ENCODE measurements around the gene LDLRAD4. TPM values are rescaled to one million over a fixed set of nuclear protein-coding genes. Genes with fewer than 3 reads are reported as not detected.

The LDLRAD4 gene
- total and polyA plus RNA-seq, 2 donors, result 46.9 to 80.0 TPM

DNA sequence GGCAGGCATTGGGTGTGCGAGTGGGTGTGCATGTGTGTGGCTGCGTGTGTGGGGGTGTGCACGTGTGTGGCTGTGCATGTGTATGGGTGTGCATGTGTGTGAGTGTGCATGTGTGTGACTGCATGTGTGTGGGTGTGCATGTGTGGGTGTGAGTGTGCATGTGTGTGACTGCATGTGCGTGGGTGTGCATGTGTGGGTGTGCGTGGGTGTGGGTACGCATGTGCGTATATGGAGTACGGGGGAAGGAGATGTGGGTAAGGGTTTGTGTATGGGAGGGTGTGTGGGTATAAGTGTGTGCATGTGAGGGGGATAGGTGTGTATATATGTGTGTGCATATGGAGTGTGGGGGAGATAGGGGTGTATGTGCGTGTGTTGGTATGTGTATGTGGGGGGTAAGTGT lies 371.4 kb downstream of the LDLRAD4 start:
- DNase-seq (ENCODE audit: low read depth in 6 of 9, low spot score in 9 of 9), result no peak
- H3K4me1 ChIP-seq (ENCODE audit: control insufficient read depth in 2 of 2, insufficient read depth in 2 of 2, low read length in 2 of 2), result peaks cover 11 to 26% of the 10 kb centered on the region in 2 donors
- 88% methylated on average over 9 of the region's 9 CpGs for WGBS
- H3K9me3 ChIP-seq (ENCODE audit: control insufficient read depth in 2 of 2, insufficient read depth in 1 of 2, low read length in 1 of 2), result peaks cover 0 to 4% of the 10 kb centered on the region in 2 donors
- no peak overlapping the region for H3K4me3 ChIP-seq (ENCODE audit: low read length in 2 of 2)
- H3K36me3 ChIP-seq (ENCODE audit: control insufficient read depth in 2 of 2, insufficient read depth in 2 of 2, low read length in 1 of 2), result peaks cover 7 to 13% of the 10 kb centered on the region in 2 donors
- no peak overlapping the region for H3K27ac ChIP-seq (ENCODE audit: low read depth in 1 of 2, low read length in 1 of 2)
- H3K27me3 ChIP-seq (ENCODE audit: control insufficient read depth in 2 of 2, insufficient read depth in 1 of 2, low read length in 1 of 2), result no peaks in the 10 kb centered on the region

DNA sequence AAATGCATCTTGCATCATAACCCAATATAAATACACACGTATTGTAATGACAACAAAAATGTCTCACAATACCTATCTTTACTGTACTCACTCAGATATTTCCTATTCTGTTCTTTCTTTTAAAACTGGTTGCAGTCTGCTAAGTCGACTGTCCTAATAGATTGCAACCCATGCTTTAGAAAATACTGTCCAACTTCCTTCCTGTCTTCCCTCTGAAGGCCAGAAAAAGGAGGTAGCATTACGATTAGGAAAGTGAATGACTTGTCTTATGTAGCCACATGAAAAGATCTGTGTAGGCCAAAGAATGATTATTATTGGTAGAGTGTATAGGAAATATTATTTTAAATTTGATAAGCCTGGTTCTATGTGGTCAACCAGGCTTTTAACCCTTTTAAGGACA lies 373.7 kb downstream of the LDLRAD4 start:
- Histone ChIP-seq H3K27me3 (ENCODE audit: control insufficient read depth in 2 of 2, insufficient read depth in 1 of 2, low read length in 1 of 2) (no peaks in the 10 kb centered on the region), H3K36me3 (ENCODE audit: control insufficient read depth in 2 of 2, insufficient read depth in 2 of 2, low read length in 1 of 2) (peaks cover 3 to 11% of the 10 kb centered on the region in 2 donors), H3K4me3 (ENCODE audit: low read length in 2 of 2) (no peak overlapping the region), H3K9me3 (ENCODE audit: control insufficient read depth in 2 of 2, insufficient read depth in 1 of 2, low read length in 1 of 2) (peaks cover 0 to 5% of the 10 kb centered on the region in 2 donors), H3K27ac (ENCODE audit: low read depth in 1 of 2, low read length in 1 of 2) (no peak overlapping the region), H3K4me1 (ENCODE audit: control insufficient read depth in 2 of 2, insufficient read depth in 2 of 2, low read length in 2 of 2) (peaks cover 11 to 26% of the 10 kb centered on the region in 2 donors)
- DNase-seq (ENCODE audit: low read depth in 6 of 9, low spot score in 9 of 9), result no peak
- 37% methylated on average over 3 of the region's 3 CpGs for WGBS

DNA sequence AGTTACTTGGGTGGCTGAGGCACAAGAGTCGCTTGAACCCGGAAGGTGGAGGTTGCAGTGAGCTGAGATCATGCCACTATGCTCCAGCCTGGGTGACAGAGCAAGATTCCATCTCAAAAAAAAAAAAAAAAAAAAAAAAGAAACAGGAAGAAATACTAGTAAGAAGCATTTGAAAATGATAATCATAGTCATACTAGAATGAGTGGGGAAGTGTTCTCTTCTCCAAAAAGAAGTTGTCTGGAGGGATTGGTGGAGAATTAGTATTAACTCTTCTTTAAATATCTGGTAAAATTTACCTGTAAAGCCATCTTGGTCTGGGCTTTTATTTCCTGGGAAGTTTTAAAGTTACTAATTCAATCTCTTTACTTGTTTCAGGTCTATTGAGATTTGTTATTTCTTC lies 376.0 kb downstream of the LDLRAD4 start:
- DNase-seq (ENCODE audit: low read depth in 6 of 9, low spot score in 9 of 9), result no peak
- Histone ChIP-seq H3K27ac (ENCODE audit: low read depth in 1 of 2, low read length in 1 of 2) (no peak overlapping the region), H3K36me3 (ENCODE audit: control insufficient read depth in 2 of 2, insufficient read depth in 2 of 2, low read length in 1 of 2) (peaks cover 7 to 14% of the 10 kb centered on the region in 2 donors), H3K9me3 (ENCODE audit: control insufficient read depth in 2 of 2, insufficient read depth in 1 of 2, low read length in 1 of 2) (peaks cover 0 to 10% of the 10 kb centered on the region in 2 donors), H3K4me3 (ENCODE audit: low read length in 2 of 2) (no peak overlapping the region), H3K27me3 (ENCODE audit: control insufficient read depth in 2 of 2, insufficient read depth in 1 of 2, low read length in 1 of 2) (no peaks in the 10 kb centered on the region), H3K4me1 (ENCODE audit: control insufficient read depth in 2 of 2, insufficient read depth in 2 of 2, low read length in 2 of 2) (peaks cover 11 to 22% of the 10 kb centered on the region in 2 donors)
- 97% methylated on average over 2 of the region's 2 CpGs for WGBS

GRCh38 chr18:13597068-13597467 lies 378.5 kb downstream of the LDLRAD4 start:
- Histone ChIP-seq H3K27me3 (ENCODE audit: control insufficient read depth in 2 of 2, insufficient read depth in 1 of 2, low read length in 1 of 2) (no peaks in the 10 kb centered on the region), H3K36me3 (ENCODE audit: control insufficient read depth in 2 of 2, insufficient read depth in 2 of 2, low read length in 1 of 2) (peaks cover 11% of the 10 kb centered on the region in 2 donors), H3K4me1 (ENCODE audit: control insufficient read depth in 2 of 2, insufficient read depth in 2 of 2, low read length in 2 of 2) (peaks cover 0 to 7% of the 10 kb centered on the region in 2 donors), H3K9me3 (ENCODE audit: control insufficient read depth in 2 of 2, insufficient read depth in 1 of 2, low read length in 1 of 2) (peaks cover 0 to 9% of the 10 kb centered on the region in 2 donors), H3K4me3 (ENCODE audit: low read length in 2 of 2) (no peak overlapping the region), H3K27ac (ENCODE audit: low read depth in 1 of 2, low read length in 1 of 2) (no peak overlapping the region)
- DNase-seq (ENCODE audit: low read depth in 6 of 9, low spot score in 9 of 9), result no peak

- Histone ChIP-seq H3K4me3 (ENCODE audit: low read length in 2 of 2) (no peak overlapping the region), H3K4me1 (ENCODE audit: control insufficient read depth in 2 of 2, insufficient read depth in 2 of 2, low read length in 2 of 2) (peaks cover 0 to 13% of the 10 kb centered on the region in 2 donors), H3K36me3 (ENCODE audit: control insufficient read depth in 2 of 2, insufficient read depth in 2 of 2, low read length in 1 of 2) (peaks cover 7 to 11% of the 10 kb centered on the region in 2 donors), H3K9me3 (ENCODE audit: control insufficient read depth in 2 of 2, insufficient read depth in 1 of 2, low read length in 1 of 2) (peaks cover 0 to 9% of the 10 kb centered on the region in 2 donors), H3K27ac (ENCODE audit: low read depth in 1 of 2, low read length in 1 of 2) (no peak overlapping the region), H3K27me3 (ENCODE audit: control insufficient read depth in 2 of 2, insufficient read depth in 1 of 2, low read length in 1 of 2) (no peaks in the 10 kb centered on the region)
- over 99% methylated on average over 2 of the region's 2 CpGs for WGBS
- DNase-seq (ENCODE audit: low read depth in 6 of 9, low spot score in 9 of 9), result no peak
Measured at GRCh38 chr18:13598591-13598990, 380.0 kb downstream of the LDLRAD4 start.

DNA sequence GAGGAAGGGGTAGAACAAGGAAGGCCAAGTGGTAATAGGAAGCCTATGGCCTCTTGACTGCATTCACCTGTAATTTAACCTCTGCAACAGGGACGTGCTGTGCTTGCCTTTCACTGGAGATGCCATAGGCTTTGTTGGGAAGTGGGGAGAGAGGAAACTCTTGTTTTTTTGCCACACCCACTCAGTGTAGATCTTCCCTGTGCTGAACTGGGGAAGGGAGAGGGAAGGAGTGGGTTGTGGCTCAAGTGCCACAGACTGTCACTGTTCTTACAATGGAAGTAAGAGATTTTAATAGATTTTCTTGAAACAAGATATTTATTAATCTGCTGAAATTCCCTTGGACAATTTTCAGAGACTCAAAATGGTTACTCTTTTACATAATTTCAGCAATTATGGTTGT lies 380.5 kb downstream of the LDLRAD4 start:
- H3K4me1 ChIP-seq (ENCODE audit: control insufficient read depth in 2 of 2, insufficient read depth in 2 of 2, low read length in 2 of 2), result peaks cover 0 to 13% of the 10 kb centered on the region in 2 donors
- no peak for DNase-seq (ENCODE audit: low read depth in 6 of 9, low spot score in 9 of 9)
- H3K9me3 ChIP-seq (ENCODE audit: control insufficient read depth in 2 of 2, insufficient read depth in 1 of 2, low read length in 1 of 2), result peaks cover 0 to 9% of the 10 kb centered on the region in 2 donors
- H3K36me3 ChIP-seq (ENCODE audit: control insufficient read depth in 2 of 2, insufficient read depth in 2 of 2, low read length in 1 of 2), result peaks cover 4 to 12% of the 10 kb centered on the region in 2 donors
- H3K27me3 ChIP-seq (ENCODE audit: control insufficient read depth in 2 of 2, insufficient read depth in 1 of 2, low read length in 1 of 2), result no peaks in the 10 kb centered on the region
- no peak overlapping the region for H3K27ac ChIP-seq (ENCODE audit: low read depth in 1 of 2, low read length in 1 of 2)
- H3K4me3 ChIP-seq (ENCODE audit: low read length in 2 of 2), result no peak overlapping the region
- 92% methylated on average over 1 of the region's 1 CpG for WGBS

DNA sequence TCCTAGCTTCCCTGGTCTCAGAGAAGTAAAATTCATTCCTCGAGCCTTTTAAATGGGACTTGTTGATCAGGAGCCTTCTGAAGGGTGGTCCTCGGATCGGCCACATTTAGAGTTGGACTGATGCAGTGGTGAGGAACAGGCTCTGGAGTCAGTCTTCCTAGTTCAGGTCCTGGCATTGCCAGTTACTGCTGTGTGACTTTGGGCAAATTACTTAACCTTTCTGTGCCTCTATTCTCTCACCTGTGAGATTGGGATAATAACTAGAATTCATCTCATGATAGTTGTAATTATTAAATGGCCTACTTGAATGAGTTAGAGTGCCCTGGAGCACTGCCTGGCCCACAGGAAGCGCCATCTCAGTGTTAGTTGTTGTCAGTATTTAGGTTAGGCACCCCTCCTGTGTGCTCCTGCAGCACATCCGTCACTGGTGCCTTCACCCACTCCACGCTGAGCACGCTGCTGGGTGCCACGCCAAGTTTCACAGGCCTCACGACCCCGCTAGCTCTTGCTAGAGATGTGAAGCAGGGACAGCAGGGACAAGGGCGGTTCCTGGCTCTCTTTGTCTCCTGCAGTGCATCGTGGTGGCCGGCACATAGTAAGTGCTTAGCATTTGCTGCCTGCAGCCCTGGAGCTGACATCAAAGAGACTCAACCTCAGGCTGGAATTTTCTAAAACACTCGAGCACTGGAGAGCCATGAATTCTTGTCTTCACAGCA lies 384.9 kb downstream of the LDLRAD4 start:
- no peak for DNase-seq (ENCODE audit: low read depth in 6 of 9, low spot score in 9 of 9)
- Histone ChIP-seq H3K4me3 (ENCODE audit: low read length in 2 of 2) (no peak overlapping the region), H3K4me1 (ENCODE audit: control insufficient read depth in 2 of 2, insufficient read depth in 2 of 2, low read length in 2 of 2) (peaks cover 14 to 36% of the 10 kb centered on the region in 2 donors), H3K27ac (ENCODE audit: low read depth in 1 of 2, low read length in 1 of 2) (no peak overlapping the region), H3K36me3 (ENCODE audit: control insufficient read depth in 2 of 2, insufficient read depth in 2 of 2, low read length in 1 of 2) (peaks cover 7 to 10% of the 10 kb centered on the region in 2 donors), H3K27me3 (ENCODE audit: control insufficient read depth in 2 of 2, insufficient read depth in 1 of 2, low read length in 1 of 2) (no peaks in the 10 kb centered on the region), H3K9me3 (ENCODE audit: control insufficient read depth in 2 of 2, insufficient read depth in 1 of 2, low read length in 1 of 2) (peaks cover 0 to 6% of the 10 kb centered on the region in 2 donors)
- 95% methylated on average over 14 of the region's 14 CpGs for WGBS

DNA sequence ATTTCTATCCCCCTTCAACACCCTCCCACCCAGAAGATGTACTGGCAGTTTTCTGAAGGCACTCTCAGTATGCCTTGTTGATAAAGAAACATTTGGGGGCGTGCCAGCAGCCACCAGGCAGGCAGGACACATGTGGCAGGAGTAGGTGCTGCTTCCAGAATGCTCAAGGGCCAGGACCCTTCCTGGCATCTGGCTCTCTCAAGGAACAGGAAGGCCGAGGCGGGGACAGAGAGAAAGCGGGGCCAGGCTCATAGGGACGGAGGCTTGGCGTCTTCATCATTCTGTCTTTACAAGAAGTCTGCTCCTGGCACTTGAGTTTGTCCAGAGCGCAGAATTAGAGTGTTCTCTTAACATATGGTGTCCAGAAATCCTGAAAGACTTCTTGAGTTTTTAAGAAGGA lies 386.2 kb downstream of the LDLRAD4 start:
- Histone ChIP-seq H3K4me1 (ENCODE audit: control insufficient read depth in 2 of 2, insufficient read depth in 2 of 2, low read length in 2 of 2) (peaks cover 24 to 49% of the 10 kb centered on the region in 2 donors), H3K4me3 (ENCODE audit: low read length in 2 of 2) (no peak overlapping the region), H3K36me3 (ENCODE audit: control insufficient read depth in 2 of 2, insufficient read depth in 2 of 2, low read length in 1 of 2) (peaks cover 5 to 8% of the 10 kb centered on the region in 2 donors), H3K27ac (ENCODE audit: low read depth in 1 of 2, low read length in 1 of 2) (no peak overlapping the region), H3K27me3 (ENCODE audit: control insufficient read depth in 2 of 2, insufficient read depth in 1 of 2, low read length in 1 of 2) (no peaks in the 10 kb centered on the region), H3K9me3 (ENCODE audit: control insufficient read depth in 2 of 2, insufficient read depth in 1 of 2, low read length in 1 of 2) (no peaks in the 10 kb centered on the region)
- DNase-seq (ENCODE audit: low read depth in 6 of 9, low spot score in 9 of 9), result no peak
- WGBS, result 95% methylated on average over 7 of the region's 7 CpGs

GRCh38 chr18:13605477-13605876 lies 386.9 kb downstream of the LDLRAD4 start:
- Histone ChIP-seq H3K27ac (ENCODE audit: low read depth in 1 of 2, low read length in 1 of 2) (peak overlapping the region in 1 of 2 donors; percentile 63), H3K9me3 (ENCODE audit: control insufficient read depth in 2 of 2, insufficient read depth in 1 of 2, low read length in 1 of 2) (no peaks in the 10 kb centered on the region), H3K36me3 (ENCODE audit: control insufficient read depth in 2 of 2, insufficient read depth in 2 of 2, low read length in 1 of 2) (peaks cover 4 to 5% of the 10 kb centered on the region in 2 donors), H3K4me1 (ENCODE audit: control insufficient read depth in 2 of 2, insufficient read depth in 2 of 2, low read length in 2 of 2) (peaks cover 25 to 56% of the 10 kb centered on the region in 2 donors), H3K27me3 (ENCODE audit: control insufficient read depth in 2 of 2, insufficient read depth in 1 of 2, low read length in 1 of 2) (no peaks in the 10 kb centered on the region), H3K4me3 (ENCODE audit: low read length in 2 of 2) (no peak overlapping the region)
- peak in 2 of 9 donors; percentile 48 to 58 for DNase-seq (ENCODE audit: low read depth in 6 of 9, low spot score in 9 of 9)
- WGBS, result 33% methylated on average over 5 of the region's 5 CpGs
